GM21447 (cell line): ENCODE data around the gene CAPN7.

Experiments used
- ATAC-seq: cut with Tn5 transposase; IDR thresholded peaks from one replicate; pipeline ENCODE4 v1.9.1; 2021; ENCODE audit not compliant: unreplicated experiment

Gene CAPN7

DNA sequence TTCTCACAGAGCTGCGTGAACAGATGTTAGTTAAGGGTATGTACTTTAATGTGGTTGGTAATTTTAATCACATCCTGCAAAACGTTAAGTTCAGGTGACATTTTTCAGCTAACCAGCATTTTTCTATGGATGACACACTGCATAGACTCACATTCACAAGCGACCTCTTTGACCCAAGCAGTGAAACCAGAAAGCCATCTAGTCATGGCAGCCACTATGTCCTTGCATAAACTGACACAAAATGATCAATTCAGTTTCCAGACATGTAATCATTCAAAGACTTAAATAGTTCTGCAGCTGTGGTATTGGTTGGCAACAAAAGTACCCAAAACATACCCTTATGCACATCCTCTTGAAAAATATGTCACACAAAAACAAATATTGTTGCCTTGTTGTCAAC lies 7.4 kb upstream of the CAPN7 start:
- no peak for ATAC-seq

DNA sequence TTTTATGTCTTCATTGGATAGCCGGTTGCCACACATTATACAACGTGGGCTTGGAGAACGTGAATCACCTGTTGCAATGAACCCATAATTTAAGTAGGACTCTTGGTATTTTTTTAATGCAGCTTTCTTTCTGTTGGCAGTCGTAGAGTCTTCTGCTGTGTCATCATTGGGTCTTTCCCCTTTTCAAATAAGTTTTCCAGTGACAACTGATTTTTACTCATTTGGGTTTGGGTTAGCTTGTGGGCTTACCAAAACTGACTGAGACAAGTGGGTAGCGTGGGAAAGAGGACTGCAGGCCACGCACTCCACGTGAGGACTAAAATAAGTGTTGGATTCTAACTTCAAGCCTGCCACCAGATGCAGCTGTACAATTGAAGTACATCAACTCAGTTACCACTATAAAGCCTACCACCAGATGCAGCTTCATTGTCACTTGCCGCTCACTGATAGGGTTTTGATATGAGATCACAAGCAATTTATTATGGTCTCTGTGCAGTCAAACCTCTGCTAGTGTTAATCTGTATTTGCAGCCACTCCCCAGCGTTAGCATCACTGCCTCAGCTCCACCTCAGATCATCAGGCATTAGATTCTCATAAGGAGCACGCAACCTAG lies 6.4 kb upstream of the CAPN7 start:
- ATAC-seq: no peak

DNA sequence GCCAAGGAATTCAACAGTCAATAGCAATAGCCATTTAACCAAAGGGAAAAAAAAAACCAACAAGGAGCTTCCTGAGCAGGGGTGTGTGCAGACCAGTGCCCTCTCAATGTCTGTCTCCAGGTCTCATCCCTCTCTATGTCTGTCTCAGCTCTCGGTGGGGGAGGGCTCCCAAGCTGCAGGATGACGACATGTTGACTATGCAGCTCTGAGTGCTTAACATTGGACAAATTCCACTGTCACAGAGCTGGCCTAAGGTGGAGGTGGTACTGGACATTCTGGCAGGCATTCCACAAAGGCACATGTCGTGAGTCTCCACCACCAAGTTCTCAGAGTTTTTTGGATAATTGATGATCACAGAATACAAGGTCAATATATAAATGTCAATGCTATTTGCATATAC lies 2.0 kb upstream of the CAPN7 start:
- ATAC-seq: no peak

DNA sequence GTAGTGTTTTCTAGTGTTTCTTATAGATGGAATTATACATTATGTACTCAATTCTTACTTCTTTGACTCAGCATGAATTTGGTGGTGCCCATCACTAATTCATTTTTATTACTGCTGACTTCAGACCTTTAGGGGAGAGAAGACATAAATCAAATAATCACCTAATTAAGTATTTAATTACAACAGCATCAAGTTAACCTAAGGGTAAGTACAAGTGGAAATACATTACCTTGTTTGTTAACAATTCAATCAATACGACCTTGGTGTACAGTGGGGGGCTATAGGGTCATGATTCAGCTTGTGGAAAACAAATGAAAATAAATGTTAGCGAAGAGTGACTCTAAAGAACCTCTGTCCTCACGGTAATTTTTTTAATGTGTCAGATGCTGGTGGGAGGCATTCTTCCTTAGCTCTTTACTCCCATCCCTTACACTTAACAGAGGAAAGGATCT lies 538 bp upstream of the CAPN7 start:
- ATAC-seq: no peak

DNA sequence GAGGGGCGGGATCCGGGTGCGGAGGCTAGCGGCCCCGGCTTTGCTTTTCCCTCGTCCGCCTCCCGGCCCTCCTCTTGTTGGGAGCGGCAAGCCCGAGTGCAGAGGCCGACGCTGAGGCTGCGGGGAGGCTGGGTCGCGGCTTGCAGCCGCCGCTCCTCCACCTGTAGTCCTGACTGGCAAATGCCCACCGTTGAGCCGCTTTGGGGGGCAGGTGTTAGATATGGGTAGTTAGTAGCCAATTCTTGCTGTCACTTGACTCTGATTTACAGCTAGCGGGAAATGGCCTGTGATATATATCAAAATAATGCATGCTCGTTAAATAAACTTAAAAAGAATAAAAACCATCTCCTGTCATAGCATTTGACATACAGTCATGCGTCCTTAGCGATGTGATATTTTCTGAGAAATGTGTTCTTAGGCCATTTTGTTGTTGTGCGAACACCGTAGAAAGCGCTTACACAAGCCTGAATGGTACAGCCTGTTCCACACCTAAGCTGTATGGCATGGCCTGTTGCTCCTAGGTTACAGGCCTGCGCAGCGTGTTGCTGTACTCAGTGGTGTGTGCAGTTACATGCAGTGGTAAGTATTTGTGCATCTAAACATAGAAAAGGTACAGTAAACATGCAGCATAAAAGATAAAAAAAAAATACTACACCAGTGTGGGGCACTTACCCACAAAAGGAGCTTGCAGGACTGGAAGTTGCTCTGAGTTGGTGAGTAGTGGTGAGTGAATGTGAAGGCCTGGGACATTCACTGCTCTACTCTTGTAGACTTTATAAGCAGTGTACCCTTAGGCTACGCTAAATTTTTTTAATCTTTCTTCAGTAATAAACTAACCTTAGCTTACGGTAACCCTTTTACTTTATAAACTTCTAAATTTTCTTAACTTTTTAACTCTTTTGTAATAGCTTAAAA lies 873 bp downstream of the CAPN7 start:
- peak; percentile 32 for ATAC-seq

DNA sequence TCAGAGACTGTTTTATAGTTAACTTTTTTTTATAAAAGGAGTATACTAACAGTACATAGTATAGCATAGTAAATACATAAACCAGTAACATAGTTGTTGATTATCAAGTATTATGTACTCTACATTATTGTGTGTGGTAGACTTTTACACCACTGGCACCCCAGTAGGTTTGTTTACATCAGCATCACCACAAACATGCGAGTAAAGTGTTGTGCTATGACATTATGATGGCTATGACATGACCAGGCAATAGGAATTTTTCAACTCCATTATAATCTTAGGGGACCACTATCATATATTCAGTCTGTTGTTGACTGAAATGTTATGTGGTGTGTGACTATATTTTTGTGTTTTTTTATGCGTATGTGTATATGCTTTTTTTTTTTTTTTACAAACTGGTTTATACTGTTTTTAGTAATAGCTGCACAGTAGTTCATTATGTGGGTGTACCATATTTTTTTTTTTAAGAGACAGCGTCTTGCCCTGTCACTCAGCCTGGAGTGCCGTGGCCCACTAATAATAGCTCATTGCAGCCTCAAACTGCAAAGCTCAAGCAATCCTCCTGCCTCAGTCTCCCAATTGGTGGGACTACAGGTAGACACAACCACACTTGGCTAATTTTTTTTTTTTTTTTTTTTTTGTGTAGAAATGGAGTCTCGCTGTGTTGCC lies 1.9 kb downstream of the CAPN7 start:
- ATAC-seq: no peak

DNA sequence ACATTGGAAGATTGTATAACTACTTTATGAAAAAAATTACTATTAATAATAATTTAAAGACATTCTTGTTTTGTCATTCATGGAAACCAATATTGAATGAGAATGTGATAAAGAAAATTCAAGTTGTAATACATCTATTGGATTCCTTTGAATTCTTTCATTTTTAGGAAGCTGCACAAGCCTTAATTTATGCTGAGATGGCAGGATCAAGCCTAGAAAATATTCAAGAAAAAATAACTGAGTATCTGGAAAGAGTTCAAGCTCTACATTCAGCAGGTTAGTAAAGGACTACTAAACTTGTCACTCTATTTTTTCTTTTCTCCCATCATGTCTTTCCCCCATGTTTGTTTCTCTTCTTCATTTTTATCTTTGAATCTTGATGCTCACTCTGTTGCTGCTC lies 5.9 kb downstream of the CAPN7 start:
- ATAC-seq: no peak

DNA sequence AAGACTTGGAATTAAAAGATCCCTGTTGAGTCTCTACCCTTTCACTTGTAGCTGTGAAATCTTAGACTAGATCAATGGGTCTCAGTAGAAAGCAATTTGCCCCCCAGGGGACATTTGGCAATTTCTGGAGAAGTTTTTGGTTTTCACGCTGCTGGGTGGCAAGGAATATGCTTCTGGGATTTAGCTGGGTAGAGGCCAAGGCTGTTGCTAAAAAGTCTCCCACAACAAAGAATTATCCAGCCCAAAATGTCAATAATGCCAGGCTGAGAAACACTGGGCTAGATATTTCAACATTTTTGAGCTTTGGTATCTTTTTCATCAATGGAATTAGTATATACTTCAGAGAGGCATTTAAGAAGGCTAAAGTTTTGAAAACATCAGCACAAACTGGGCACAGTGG lies 8.7 kb downstream of the CAPN7 start:
- ATAC-seq: no peak

DNA sequence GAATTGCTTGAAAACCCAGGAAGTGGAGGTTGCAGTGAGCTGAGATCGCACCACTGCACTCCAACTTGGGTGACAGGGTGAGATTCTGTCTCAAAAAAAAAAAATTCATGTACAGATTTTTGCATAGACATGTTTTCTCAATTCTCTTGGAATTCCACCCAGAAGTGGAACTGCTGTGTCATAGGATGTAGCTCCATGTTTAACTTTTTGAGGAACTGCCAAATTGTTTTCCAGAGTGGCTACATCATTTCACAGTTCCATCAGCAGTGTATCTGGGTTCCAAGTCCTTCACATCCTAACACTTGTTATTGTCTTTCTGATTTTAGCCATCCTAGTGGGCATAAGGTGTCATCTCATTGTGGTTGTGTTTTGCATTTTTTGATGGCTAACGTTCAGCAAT lies 9.9 kb downstream of the CAPN7 start:
- no peak for ATAC-seq

DNA sequence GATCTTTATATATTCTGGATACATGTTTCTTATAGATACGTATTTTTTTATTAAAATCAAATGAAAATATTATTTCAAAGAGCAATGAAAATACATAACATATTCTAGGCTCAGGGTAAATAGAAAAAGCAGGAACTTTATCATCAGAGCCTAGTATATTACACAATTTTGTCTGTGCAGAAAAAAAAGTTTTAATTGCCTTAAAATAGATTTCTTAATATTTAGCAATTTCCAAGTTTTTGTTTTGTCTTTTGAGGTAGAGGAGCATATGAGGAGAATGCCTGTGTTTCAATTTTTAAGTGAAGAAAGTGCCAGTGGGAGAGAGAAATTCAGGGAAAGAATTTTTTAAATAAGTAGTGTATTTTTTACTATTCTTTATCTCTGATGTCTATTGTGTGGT lies 10.5 kb downstream of the CAPN7 start:
- ATAC-seq: no peak

DNA sequence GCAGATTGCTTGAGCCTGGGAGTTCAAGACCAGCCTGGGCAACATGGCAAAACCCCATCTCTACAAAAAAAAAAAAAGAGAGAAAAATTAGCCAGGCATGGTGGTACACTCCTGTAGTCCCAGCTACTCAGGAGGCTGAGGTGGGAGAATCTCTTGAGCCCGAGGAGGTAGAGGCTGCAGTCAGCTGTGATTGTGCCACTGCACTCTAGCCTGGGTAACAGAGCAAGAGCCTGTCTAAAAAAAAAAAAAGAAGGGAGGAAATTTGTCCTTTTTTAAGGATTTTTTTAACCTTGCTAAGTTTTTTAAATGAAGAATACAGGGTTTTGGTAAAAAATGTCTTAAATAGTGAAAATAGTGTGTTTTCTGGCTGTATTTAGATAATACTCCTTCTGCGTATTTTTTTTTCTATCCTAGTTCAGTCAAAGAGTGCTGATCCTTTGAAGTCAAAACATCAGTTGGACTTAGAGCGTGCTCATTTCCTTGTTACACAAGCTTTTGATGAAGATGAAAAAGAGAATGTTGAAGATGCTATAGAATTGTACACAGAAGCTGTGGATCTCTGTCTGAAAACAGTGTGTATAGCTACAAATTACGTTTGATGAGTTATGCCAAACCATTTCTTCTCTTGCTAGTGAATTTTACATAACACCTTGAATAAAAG lies 11.1 kb downstream of the CAPN7 start:
- ATAC-seq: no peak

DNA sequence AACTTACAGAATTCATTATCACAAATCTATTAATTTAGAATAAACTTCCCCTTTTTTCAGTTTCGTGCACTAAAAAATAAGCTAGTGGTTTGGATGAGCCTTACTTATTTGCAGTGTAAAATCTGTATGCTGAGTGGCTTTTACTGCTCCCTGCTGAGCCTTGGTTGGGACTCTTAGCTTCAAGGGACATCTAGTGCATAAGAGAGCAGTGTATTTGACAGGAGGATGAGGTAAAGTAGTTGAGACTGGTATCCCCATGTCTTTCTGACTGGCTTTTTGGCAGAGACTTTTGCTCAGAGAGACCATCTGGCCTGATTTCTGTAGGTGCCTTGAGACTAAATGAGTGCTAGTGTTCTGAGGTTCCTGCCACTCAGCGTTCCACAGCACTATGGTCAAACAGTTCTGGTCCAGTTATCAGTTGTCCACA lies 11.8 kb downstream of the CAPN7 start:
- ATAC-seq: no peak

DNA sequence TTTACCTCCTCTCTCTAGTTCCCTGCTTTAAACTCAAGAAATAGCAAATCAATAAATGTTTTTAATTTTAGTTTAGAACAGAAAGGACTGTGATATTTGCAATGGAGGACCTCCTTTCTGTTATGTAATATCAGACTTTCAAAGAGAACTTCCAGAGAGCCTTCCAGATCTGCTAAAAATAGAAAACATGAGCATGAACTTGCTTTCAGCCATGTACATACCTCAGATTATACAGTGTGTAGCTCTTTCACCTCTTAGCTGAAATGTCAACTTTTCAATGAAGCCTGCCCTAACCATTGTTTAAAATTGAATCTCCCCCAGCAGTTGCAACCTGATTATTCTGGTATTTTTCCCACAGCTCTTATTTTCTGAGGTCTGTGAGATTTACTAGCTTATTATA lies 12.6 kb downstream of the CAPN7 start:
- no peak for ATAC-seq

DNA sequence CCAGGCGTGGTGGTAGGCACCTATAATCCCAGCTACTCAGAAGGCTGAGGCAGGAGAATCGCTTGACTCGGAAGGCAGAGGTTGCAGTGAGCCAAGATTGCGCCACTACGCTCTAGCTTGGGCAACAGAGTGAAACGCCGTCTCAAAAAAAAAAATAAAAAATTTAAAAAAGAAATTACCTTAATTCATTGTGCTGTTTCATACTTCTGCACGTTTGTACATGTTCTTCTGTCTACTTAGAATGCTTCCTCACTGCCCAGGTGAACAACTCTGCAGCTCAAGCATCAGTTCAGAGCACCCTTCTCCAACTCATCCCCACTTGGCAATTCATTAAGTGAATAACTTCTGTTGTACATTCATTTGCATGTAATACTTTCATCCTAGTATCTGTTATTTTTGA lies 14.0 kb downstream of the CAPN7 start:
- no peak for ATAC-seq

DNA sequence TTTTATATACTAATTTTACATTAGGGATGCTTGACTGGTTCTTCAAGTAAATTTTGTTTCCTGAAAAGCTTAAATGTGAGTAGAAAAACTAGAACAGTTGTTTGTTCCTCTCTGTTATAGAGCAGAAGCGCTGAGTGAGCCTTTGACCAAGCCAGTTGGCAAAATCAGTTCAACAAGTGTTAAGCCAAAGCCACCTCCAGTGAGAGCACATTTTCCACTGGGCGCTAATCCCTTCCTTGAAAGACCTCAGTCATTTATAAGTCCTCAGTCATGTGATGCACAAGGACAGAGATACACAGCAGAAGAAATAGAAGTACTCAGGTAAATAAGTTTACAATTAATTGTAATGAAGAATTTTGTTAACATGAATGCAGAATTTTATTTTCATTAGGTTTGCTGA lies 14.6 kb downstream of the CAPN7 start:
- no peak for ATAC-seq

DNA sequence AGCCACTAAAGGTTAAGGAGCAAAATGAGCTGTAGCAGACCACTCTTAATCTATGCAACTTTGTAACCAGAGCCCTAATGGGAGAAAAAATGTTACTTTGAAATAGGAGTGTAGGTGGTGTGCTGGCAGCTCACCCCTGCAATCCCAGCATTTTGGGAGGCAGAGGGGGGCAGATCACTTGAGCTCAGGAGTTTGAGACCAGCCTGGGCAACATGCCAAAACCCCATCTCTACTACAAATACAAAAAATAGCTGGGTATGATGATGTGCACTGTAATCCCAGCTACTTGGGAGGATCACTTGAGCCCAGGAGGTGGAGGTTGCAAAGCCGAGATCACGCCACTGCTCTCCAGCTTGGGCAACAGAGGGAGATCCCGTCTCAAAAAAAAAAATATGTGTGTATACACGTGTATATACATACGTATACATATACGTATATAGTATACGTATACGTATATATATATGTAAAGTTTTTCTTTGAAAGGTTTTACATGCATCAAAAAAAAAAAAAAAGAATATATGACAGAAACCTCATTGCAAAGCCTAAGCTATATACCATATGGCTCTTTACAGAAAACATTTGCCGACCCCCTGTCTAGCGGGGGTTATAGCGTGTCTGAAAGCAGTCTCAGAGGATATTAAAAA lies 15.7 kb downstream of the CAPN7 start:
- no peak for ATAC-seq

DNA sequence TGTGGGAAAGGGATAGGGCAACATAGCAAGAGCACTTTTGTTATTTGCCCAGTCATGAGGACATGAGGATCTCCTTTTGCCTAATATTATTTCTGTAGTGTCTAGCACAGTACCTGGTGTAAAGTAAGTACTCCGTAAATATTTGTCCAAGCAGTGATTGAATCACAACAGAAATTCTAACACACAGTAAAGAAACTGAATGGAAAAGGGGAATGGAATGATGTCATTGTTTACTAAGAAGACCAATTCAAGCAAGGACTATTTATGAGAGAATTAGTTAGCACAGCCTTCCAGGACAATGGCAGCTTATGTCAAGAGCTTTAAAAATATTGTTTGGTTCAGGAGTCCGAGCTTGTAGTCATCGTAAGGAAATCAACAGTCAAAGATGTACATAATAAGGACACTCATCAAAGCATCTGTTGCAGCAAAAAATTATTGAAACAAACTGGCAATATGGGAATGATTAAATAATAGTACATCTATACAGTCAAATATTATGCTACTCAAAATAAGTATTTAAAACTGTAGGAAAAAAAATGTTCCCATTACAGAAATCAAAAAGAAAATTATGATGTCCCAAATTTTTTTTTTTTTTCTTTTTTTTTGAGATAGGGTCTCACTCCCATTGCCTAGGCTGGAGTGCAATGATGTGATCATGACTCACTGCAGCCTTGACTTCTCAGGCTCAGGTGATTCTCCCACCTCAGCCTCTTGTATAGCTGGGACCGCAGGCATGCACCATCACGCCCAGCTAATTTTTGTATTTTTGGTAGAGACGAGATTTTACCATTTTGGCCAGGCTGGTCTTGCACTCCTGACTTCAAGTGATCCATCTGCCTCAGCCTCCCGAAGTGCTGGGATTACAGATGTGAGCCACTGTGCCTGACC lies 17.9 kb downstream of the CAPN7 start:
- ATAC-seq: no peak

DNA sequence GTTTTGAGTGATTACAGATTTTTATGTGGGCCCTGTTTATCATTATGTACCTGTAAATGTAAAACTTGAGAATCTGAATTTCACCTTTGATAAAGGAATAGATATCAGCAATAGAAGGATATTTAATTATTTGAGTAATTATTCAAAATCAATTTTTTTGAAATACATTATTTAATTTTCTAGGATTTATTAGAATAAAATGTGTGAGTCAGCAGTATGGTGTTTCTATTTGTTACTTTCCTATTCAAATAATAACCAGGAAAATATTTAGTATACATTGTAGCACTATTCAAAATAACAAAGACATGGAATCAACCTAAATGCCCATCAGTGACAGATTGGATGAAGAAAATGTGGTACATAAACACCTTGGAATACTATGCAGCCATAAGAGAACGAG lies 22.1 kb downstream of the CAPN7 start:
- ATAC-seq: no peak

DNA sequence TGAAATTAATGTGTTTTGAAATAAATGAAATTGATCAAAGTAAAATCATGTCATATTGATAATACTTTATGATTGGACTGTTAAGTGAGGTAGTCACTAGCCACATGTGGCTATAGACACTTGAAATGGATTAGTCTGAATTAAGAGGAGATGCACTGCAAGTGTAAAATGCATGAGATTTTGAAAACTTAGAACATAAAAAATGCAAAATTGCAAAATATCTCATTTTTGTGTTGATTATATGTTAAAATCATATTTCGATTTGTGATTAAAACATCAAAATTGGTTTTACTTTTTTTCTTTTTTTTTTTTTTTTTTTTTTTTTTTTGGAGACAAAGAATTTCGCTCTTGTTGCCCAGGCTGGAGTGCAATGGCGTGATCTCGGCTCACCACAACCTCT lies 23.2 kb downstream of the CAPN7 start:
- no peak for ATAC-seq

DNA sequence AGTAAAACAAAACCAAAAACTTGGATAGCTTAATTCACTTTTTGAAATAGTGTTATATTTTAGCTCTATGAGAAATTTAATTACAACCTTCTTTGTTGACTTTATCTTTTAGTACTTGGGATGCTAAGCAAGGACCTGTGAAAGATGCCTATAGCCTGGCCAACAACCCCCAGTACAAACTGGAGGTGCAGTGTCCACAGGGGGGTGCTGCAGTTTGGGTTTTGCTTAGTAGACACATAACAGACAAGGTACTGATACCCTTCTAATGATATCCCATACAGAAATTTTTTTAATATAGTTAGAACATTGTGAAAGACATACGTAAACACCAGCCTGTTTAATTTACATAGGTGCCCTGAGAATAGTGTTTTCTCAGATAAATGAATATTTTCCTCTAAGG lies 35.3 kb downstream of the CAPN7 start:
- ATAC-seq: no peak
